Naive thymus-derived CD4-positive, alpha-beta T cell (primary cell): ENCODE results near the gene E4F1. TPM values are rescaled to one million over a fixed set of nuclear protein-coding genes. Genes with fewer than 3 reads are reported as not detected.

ENCODE experiments used
- ATAC-seq: fragments of 150-1000 bp; cut with Tn5 transposase; 2 replicates; pipeline ENCODE4 v1.10.0; 2021; ENCODE audit warnings: mild to moderate bottlenecking, moderate library complexity
- CTCF ChIA-PET: fragments of 350-600 bp; sonication (Branson Sonifier 250); formaldehyde crosslinking; loops from one replicate; lab custom pipeline; 2021; ENCODE audit warnings: antibody characterized with exemption; lab: Charles Lee
- POLR2A ChIA-PET: fragments of 350-600 bp; sonication (Branson Sonifier 250); formaldehyde crosslinking; loops from one replicate; lab custom pipeline; 2021; ENCODE audit warnings: antibody characterized with exemption, inconsistent platforms; lab: Charles Lee
- DNase-seq, 9 donors: peaks; one replicate each; pipeline versions ENCODE4 v3.0.0 to v3.0.0-alpha.2; 2020 to 2022; ENCODE audit warnings: mixed read lengths in 1 of 9
- H3K27ac ChIP-seq: one replicate; pipeline ENCODE4 v1.7.0; 2013; ENCODE audit warnings: mild to moderate bottlenecking, low read depth, low read length, moderate library complexity
- H3K27me3 ChIP-seq, 2 donors: one replicate each; pipeline ENCODE4 v1.7.0; 2013; ENCODE audit warnings: low read length in 2 of 2, mild to moderate bottlenecking in 2 of 2, moderate library complexity in 2 of 2; ENCODE audit not compliant: control insufficient read depth in 2 of 2, insufficient read depth in 2 of 2
- H3K36me3 ChIP-seq, 3 experiments: 1 replicate in 2 of 3; 2 replicates in 1 of 3; pipeline ENCODE4 v1.7.0; 2013; ENCODE audit warnings: low read length in 3 of 3, mild to moderate bottlenecking in 3 of 3, moderate library complexity in 1 of 3; ENCODE audit not compliant: insufficient read depth in 3 of 3, control insufficient read depth in 2 of 3
- H3K4me1 ChIP-seq, 2 donors: one replicate each; pipeline ENCODE4 v1.7.0; 2013; ENCODE audit warnings: low read length in 2 of 2, mild to moderate bottlenecking in 2 of 2, moderate library complexity in 1 of 2; ENCODE audit not compliant: control insufficient read depth in 2 of 2, insufficient read depth in 2 of 2
- H3K4me3 ChIP-seq: 2 replicates; pipeline ENCODE4 v1.7.0; 2013; ENCODE audit warnings: mild to moderate bottlenecking, low read length
- H3K9me3 ChIP-seq, 3 experiments: 1 replicate in 2 of 3; 2 replicates in 1 of 3; pipeline ENCODE4 v1.7.0; 2013; ENCODE audit warnings: low read length in 3 of 3; ENCODE audit not compliant: control insufficient read depth in 2 of 3
- H3K27ac Mint-ChIP-seq, 9 donors: one replicate each; pipeline ENCODE4 v1.8.0; 2020 to 2022; ENCODE audit warnings: mixed read lengths in 9 of 9, mild to moderate bottlenecking in 8 of 9, moderate library complexity in 5 of 9, inconsistent platforms in 2 of 9
- H3K27me3 Mint-ChIP-seq, 5 donors: one replicate each; pipeline ENCODE4 v1.8.0; 2021 to 2022; ENCODE audit warnings: mixed read lengths in 5 of 5, mild to moderate bottlenecking in 1 of 5
- H3K36me3 Mint-ChIP-seq, 5 donors: one replicate each; pipeline ENCODE4 v1.8.0; 2020 to 2022; ENCODE audit warnings: mixed read lengths in 5 of 5, mild to moderate bottlenecking in 3 of 5, inconsistent platforms in 1 of 5
- H3K4me1 Mint-ChIP-seq, 7 donors: one replicate each; pipeline ENCODE4 v1.8.0; 2020 to 2022; ENCODE audit warnings: mixed read lengths in 7 of 7, mild to moderate bottlenecking in 3 of 7, inconsistent platforms in 1 of 7
- H3K4me3 Mint-ChIP-seq, 10 donors: one replicate each; pipeline ENCODE4 v1.8.0; 2020 to 2022; ENCODE audit warnings: mild to moderate bottlenecking in 10 of 10, mixed read lengths in 10 of 10, moderate library complexity in 6 of 10, inconsistent platforms in 2 of 10
- H3K9me3 Mint-ChIP-seq, 11 donors: one replicate each; pipeline ENCODE4 v1.8.0; 2020 to 2022; ENCODE audit warnings: mixed read lengths in 11 of 11, mild to moderate bottlenecking in 4 of 11, inconsistent platforms in 1 of 11, moderate library complexity in 1 of 11
- intact Hi-C, 2 donors: fragments of 100-400 bp; cut with micrococcal nuclease; formaldehyde crosslinking; loops; one replicate each; pipeline ENCODE4 v1.15.1; 2023
- microRNA-seq: library from miRNA; unstranded; fragments of <30 nt; microRNA quantifications from one replicate; pipeline ENCODE4 v1.2.0, GENCODE V29; 2022; ENCODE audit warnings: borderline microRNAs expressed
- polyA plus RNA-seq, 2 donors: library from polyadenylated mRNA; unstranded; fragments of 300-500 nt; fragmentation: Illumina TruSeq; gene quantifications; one replicate each; pipeline ENCODE4 v1.2.3, GENCODE V29; 2021
- total RNA-seq, 6 experiments: library from RNA in 5 of 6; stranded (reverse) in 5 of 6; gene quantifications; 1 replicate in 5 of 6; 2 replicates in 1 of 6; pipeline ENCODE4 v1.2.3 and lab custom pipeline; 2021 to 2026

Gene E4F1
- total and polyA plus RNA-seq, 7 experiments from 2014 or later = 12.6 to 45.6 (median 33.6) TPM

DNA sequence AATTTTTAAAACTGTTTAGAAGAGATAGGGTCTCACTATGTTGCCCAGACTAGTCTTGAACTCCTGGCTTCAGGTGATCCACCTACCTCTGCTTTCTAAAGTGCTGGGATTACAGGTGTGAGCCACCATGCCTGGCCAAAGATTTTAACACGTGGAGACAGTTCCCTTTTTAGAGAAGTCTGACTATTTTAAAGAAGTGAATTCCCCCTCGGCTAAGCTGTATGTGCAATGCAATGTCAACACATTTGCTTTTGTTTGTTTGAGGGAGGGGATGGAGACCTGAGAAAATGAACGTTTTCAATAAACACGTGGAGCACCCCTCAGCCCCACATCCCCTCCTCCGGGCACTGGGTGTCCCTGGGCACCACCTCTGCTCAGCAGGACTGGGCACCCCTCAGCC, 58.9 kb downstream of the E4F1 start:
- POLR2A ChIA-PET = no interaction called here
- Mint-ChIP-seq H3K4me1 (peaks cover 0 to 4% (median 0%) of the 10 kb centered on the region in 7 donors), H3K9me3 (no peaks in the 10 kb centered on the region), H3K27me3 (no peaks in the 10 kb centered on the region), H3K4me3 (no peak overlapping the region), H3K27ac (no peak overlapping the region), H3K36me3 (peaks cover 0 to 5% (median 4%) of the 10 kb centered on the region in 5 donors)
- CTCF ChIA-PET = no interaction called here
- H3K27me3 ChIP-seq = no peaks in the 10 kb centered on the region
- H3K36me3 ChIP-seq = peaks cover 0 to 7% (median 0%) of the 10 kb centered on the region in 3 experiments
- ATAC-seq (no peak), DNase-seq (no peak)
- no peaks in the 10 kb centered on the region for H3K4me1 ChIP-seq
- intact Hi-C loops = no loop called here
- H3K4me3 ChIP-seq = no peak overlapping the region
- H3K27ac ChIP-seq = no peak overlapping the region
- H3K9me3 ChIP-seq = no peaks in the 10 kb centered on the region

DNA sequence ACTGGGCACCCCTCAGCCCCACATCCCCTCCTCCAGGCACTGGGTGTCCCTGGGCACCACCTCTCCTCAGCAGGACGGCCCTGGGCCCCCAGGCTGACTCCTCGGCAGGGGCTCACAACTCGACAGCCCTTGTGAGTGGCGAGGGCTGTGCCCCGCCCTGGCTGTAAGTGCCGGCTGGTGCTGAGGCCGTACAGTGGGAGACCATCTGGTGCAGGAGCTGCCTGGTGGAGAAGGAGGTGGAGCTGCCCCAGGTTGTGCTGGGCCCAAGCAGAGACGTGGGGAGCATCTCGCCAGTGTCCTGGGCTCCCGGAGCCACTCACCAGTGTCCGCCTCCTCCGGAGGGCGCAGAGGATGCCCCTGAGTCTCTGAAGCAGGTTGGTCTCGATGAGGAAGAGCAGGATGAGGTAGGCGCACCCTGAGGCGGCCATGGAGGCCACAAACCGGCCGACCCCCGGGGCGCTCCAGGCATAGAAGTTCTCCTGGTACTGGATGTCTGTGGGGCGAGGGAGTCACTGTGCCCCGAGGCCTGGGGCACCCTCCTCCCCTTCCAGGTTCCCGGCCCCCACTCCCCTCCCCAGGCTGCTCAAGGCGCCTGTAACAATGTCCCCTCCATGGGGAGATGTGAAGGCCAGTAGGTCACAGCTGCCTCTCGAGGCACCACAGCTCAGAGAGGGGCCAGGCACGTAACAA, 59.6 kb downstream of the E4F1 start:
- H3K36me3 Mint-ChIP-seq = peaks cover 0 to 5% (median 4%) of the 10 kb centered on the region in 5 donors
- Histone ChIP-seq H3K27me3 (no peaks in the 10 kb centered on the region), H3K36me3 (peaks cover 0 to 7% (median 0%) of the 10 kb centered on the region in 3 experiments), H3K4me3 (no peak overlapping the region), H3K27ac (no peak overlapping the region), H3K4me1 (no peaks in the 10 kb centered on the region), H3K9me3 (no peaks in the 10 kb centered on the region)
- H3K4me1 Mint-ChIP-seq = peaks cover 0 to 4% (median 0%) of the 10 kb centered on the region in 7 donors
- intact Hi-C loops = no loop called here
- CTCF ChIA-PET = no interaction called here
- ATAC-seq = no peak
- no peak overlapping the region for H3K27ac Mint-ChIP-seq
- POLR2A ChIA-PET = no interaction called here
- no peak overlapping the region for H3K4me3 Mint-ChIP-seq
- H3K9me3 Mint-ChIP-seq = no peaks in the 10 kb centered on the region
- H3K27me3 Mint-ChIP-seq = no peaks in the 10 kb centered on the region
- DNase-seq = no peak

DNA sequence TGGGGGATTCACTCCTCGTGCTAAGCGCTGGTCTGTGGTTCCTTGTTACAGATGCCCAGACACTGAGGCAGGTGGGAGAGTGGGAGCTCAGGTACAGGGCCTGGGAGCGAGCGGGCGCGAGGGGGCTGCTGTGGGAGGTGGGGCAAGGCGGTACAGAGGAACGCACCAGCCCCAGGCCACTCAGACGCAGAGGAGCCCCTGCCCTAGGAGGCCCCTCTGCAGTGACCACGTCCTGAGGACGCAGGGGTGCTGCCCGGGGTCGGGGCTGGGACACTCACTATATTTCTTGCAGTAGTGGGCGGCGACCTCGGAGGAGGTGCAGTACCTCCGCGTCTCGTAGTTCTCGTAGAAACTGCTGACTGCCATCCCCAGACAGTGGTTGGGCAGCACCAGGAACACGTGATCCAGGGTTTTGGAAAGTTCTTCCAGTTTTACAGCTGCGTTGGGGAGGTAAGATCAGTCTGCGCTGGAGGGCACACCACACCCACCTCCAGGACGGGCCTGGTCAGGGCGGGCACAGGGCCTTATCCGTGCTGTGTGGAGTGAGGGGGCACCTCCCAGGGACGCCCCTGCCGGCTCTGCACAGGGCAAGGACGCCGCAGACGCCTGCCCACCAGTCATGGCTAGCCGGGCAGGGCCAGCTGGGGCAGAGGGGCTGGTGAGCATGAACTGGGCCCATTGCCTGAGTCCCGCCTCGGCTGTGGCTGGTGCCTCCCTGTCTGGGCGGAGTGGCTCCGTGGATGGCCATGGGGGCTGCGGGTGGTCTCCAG, 60.8 kb downstream of the E4F1 start:
- Mint-ChIP-seq H3K4me3 (no peak overlapping the region), H3K36me3 (peaks cover 0 to 5% (median 4%) of the 10 kb centered on the region in 5 donors), H3K4me1 (peaks cover 0 to 4% (median 0%) of the 10 kb centered on the region in 7 donors), H3K9me3 (no peaks in the 10 kb centered on the region), H3K27ac (no peak overlapping the region), H3K27me3 (no peaks in the 10 kb centered on the region)
- CTCF ChIA-PET = no interaction called here
- H3K27ac ChIP-seq = no peak overlapping the region
- no peak overlapping the region for H3K4me3 ChIP-seq
- H3K27me3 ChIP-seq = no peaks in the 10 kb centered on the region
- intact Hi-C loops = no loop called here
- no peak for DNase-seq
- peaks cover 0 to 7% (median 0%) of the 10 kb centered on the region in 3 experiments for H3K36me3 ChIP-seq
- ATAC-seq = no peak
- H3K4me1 ChIP-seq = no peaks in the 10 kb centered on the region
- POLR2A ChIA-PET = no interaction called here
- H3K9me3 ChIP-seq = no peaks in the 10 kb centered on the region

DNA sequence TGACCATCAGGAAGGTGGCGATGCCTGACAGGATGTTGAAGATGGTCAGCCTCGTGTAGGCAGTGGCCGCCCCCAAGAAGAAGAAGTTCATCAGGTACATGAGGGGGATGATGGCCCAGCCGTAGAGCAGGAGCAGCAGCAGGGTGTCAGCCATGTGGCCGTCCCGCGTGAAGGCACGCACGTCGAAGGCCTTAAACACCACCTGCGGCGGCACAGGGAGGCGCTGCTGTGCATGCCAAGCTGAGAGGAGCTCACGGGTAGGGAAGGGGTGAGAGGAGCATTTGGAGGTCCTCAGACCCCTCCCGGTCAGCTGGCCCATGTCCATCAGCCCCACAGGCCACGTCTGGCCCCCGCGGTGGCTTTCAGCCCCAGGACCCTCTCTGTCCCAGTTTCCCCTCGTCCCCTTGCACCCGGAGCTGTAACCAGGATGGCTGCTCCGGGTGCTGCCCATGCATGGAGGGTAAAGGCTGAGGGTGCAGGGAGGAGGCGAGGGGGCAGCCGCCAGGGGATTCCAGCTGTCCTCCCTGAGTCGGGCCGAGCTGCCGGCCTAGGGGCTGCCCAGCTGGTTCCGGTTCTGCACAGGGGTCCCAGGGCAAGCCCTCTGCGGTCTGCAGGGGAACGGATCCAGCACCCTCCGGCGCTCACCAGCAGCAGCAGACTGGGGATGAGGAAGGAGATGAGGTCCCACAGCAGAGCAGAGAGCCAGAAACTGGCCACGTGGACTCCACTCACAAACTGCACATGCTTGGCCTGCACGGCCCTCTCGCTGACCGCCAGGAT, 61.6 kb downstream of the E4F1 start:
- H3K27me3 ChIP-seq = no peaks in the 10 kb centered on the region
- H3K9me3 ChIP-seq = no peaks in the 10 kb centered on the region
- H3K27me3 Mint-ChIP-seq = no peaks in the 10 kb centered on the region
- H3K4me3 ChIP-seq = no peak overlapping the region
- no peak overlapping the region for H3K27ac Mint-ChIP-seq
- ATAC-seq = no peak
- no peak overlapping the region for H3K4me3 Mint-ChIP-seq
- peaks cover 0 to 4% (median 0%) of the 10 kb centered on the region in 7 donors for H3K4me1 Mint-ChIP-seq
- intact Hi-C loops = no loop called here
- H3K27ac ChIP-seq = no peak overlapping the region
- POLR2A ChIA-PET = no interaction called here
- CTCF ChIA-PET = no interaction called here
- DNase-seq = no peak
- peaks cover 0 to 9% (median 4%) of the 10 kb centered on the region in 5 donors for H3K36me3 Mint-ChIP-seq
- peaks cover 0 to 7% (median 0%) of the 10 kb centered on the region in 3 experiments for H3K36me3 ChIP-seq
- no peaks in the 10 kb centered on the region for H3K9me3 Mint-ChIP-seq
- no peaks in the 10 kb centered on the region for H3K4me1 ChIP-seq

Small RNAs within 50 kb of the gene (microRNA-seq; reads per million reads assigned to microRNA genes)
- not detected for gene MIR3677
- not detected for gene MIR4717

Other genes starting within 250 kb of the E4F1 start
- gene NOXO1, start 242.1 kb upstream of the E4F1 start, total RNA-seq = 1 to 10 TPM in 1 of 5 experiments, under 1 TPM in 4; 0.24 to 1.3 (median 0.79) TPM
- under 1 TPM; 0.17 to 0.29 TPM for gene NOXO1, start 242.1 kb upstream of the E4F1 start, polyA plus RNA-seq
- gene GFER, start 239.4 kb upstream of the E4F1 start, total RNA-seq = 10 to 100 TPM; 14.0 to 28.2 (median 18.1) TPM
- 10 to 100 TPM; 19.6 to 30.8 TPM for gene GFER, start 239.4 kb upstream of the E4F1 start, polyA plus RNA-seq
- gene SYNGR3, start 233.6 kb upstream of the E4F1 start, total RNA-seq = 1 to 10 TPM in 2 of 5 experiments, under 1 TPM in 3; 0.49 to 8.8 (median 0.80) TPM
- gene SYNGR3, start 233.6 kb upstream of the E4F1 start, polyA plus RNA-seq = 1 to 10 TPM in 1 of 2 donors, under 1 TPM in 1; 0.92 to 1.6 TPM
- 10 to 100 TPM; 44.3 to 63.2 (median 49.8) TPM for gene ZNF598, start 213.8 kb upstream of the E4F1 start, total RNA-seq
- gene ZNF598, start 213.8 kb upstream of the E4F1 start, polyA plus RNA-seq = 1 to 10 TPM; 1.9 to 9.4 TPM
- 1 to 10 TPM in 1 of 5 experiments, under 1 TPM in 1, not detected in 3; 0.53 to 1.7 TPM for gene NPW, start 203.8 kb upstream of the E4F1 start, total RNA-seq
- gene NPW, start 203.8 kb upstream of the E4F1 start, polyA plus RNA-seq = not detected
- gene NHERF2, start 196.7 kb upstream of the E4F1 start, total RNA-seq = 1 to 10 TPM; 2.5 to 3.8 (median 3.6) TPM
- under 1 TPM; 0.33 to 0.56 TPM for gene NHERF2, start 196.7 kb upstream of the E4F1 start, polyA plus RNA-seq
- 10 to 100 TPM in 1 of 5 experiments, 1 to 10 TPM in 4; 4.4 to 27.0 (median 7.5) TPM for gene NTHL1, start 175.8 kb upstream of the E4F1 start, total RNA-seq
- gene NTHL1, start 175.8 kb upstream of the E4F1 start, polyA plus RNA-seq = 10 to 100 TPM; 16.3 to 17.5 TPM
- gene TSC2, start 175.6 kb upstream of the E4F1 start, total RNA-seq = 100 to 1,000 TPM; 126 to 155 (median 147) TPM
- gene TSC2, start 175.6 kb upstream of the E4F1 start, polyA plus RNA-seq = 10 to 100 TPM; 27.5 to 53.6 TPM
- 100 to 1,000 TPM in 2 of 5 experiments, 10 to 100 TPM in 3; 82.8 to 153 (median 98.3) TPM for gene PKD1, start 87.7 kb upstream of the E4F1 start, total RNA-seq
- gene PKD1, start 87.7 kb upstream of the E4F1 start, polyA plus RNA-seq = 1 to 10 TPM; 4.9 to 9.8 TPM
- under 1 TPM in 1 of 5 experiments, not detected in 4; 0.86 TPM for gene RAB26, start 75.0 kb upstream of the E4F1 start, total RNA-seq
- under 1 TPM; 0.29 to 0.66 TPM for gene RAB26, start 75.0 kb upstream of the E4F1 start, polyA plus RNA-seq
- gene TRAF7, start 67.8 kb upstream of the E4F1 start, total RNA-seq = 10 to 100 TPM; 30.0 to 58.3 (median 36.7) TPM
- 1 to 10 TPM; 4.8 to 6.8 TPM for gene TRAF7, start 67.8 kb upstream of the E4F1 start, polyA plus RNA-seq
- gene CASKIN1, start 27.0 kb upstream of the E4F1 start, total RNA-seq = under 1 TPM in 1 of 5 experiments, not detected in 4; 0.19 TPM
- not detected for gene CASKIN1, start 27.0 kb upstream of the E4F1 start, polyA plus RNA-seq
- 10 to 100 TPM; 25.1 to 41.2 (median 35.5) TPM for gene MLST8, start 18.1 kb upstream of the E4F1 start, total RNA-seq
- 10 to 100 TPM; 20.7 to 36.4 TPM for gene MLST8, start 18.1 kb upstream of the E4F1 start, polyA plus RNA-seq
- gene BRICD5, start 12.7 kb upstream of the E4F1 start, total RNA-seq = 10 to 100 TPM in 4 of 5 experiments, 1 to 10 TPM in 1; 5.7 to 44.3 (median 16.0) TPM
- under 1 TPM in 1 of 2 donors, not detected in 1; 0.22 TPM for gene BRICD5, start 12.7 kb upstream of the E4F1 start, polyA plus RNA-seq
- 10 to 100 TPM in 3 of 5 experiments, 1 to 10 TPM in 2; 7.7 to 26.5 (median 20.4) TPM for gene PGP, start 8.8 kb upstream of the E4F1 start, total RNA-seq
- gene PGP, start 8.8 kb upstream of the E4F1 start, polyA plus RNA-seq = 10 to 100 TPM in 1 of 2 donors, 1 to 10 TPM in 1; 6.0 to 12.9 TPM
- 1 to 10 TPM in 3 of 5 experiments, under 1 TPM in 2; 0.34 to 3.8 (median 2.2) TPM for gene DNASE1L2, start 12.9 kb downstream of the E4F1 start, total RNA-seq
- not detected for gene DNASE1L2, start 12.9 kb downstream of the E4F1 start, polyA plus RNA-seq
- 10 to 100 TPM; 19.9 to 29.3 (median 26.8) TPM for gene ECI1, start 28.0 kb downstream of the E4F1 start, total RNA-seq
- 10 to 100 TPM; 39.9 to 44.2 TPM for gene ECI1, start 28.0 kb downstream of the E4F1 start, polyA plus RNA-seq
- 100 to 1,000 TPM; 136 to 250 (median 220) TPM for gene RNPS1, start 44.5 kb downstream of the E4F1 start, total RNA-seq
- gene RNPS1, start 44.5 kb downstream of the E4F1 start, polyA plus RNA-seq = 100 to 1,000 TPM; 199 to 293 TPM
- 10 to 100 TPM in 1 of 5 experiments, 1 to 10 TPM in 4; 7.0 to 10.0 (median 8.1) TPM for gene ABCA3, start 117.1 kb downstream of the E4F1 start, total RNA-seq
- 1 to 10 TPM; 1.7 to 1.8 TPM for gene ABCA3, start 117.1 kb downstream of the E4F1 start, polyA plus RNA-seq
- gene CCNF, start 205.9 kb downstream of the E4F1 start, total RNA-seq = 10 to 100 TPM in 1 of 5 experiments, 1 to 10 TPM in 4; 2.6 to 50.1 (median 3.4) TPM
- gene CCNF, start 205.9 kb downstream of the E4F1 start, polyA plus RNA-seq = 1 to 10 TPM in 1 of 2 donors, under 1 TPM in 1; 0.41 to 5.9 TPM
- gene TEDC2, start 236.5 kb downstream of the E4F1 start, total RNA-seq = 10 to 100 TPM in 1 of 5 experiments, 1 to 10 TPM in 1, under 1 TPM in 2, not detected in 1; 0.32 to 16.7 (median 0.71) TPM
- gene TEDC2, start 236.5 kb downstream of the E4F1 start, polyA plus RNA-seq = under 1 TPM; 0.39 to 0.84 TPM
- gene NTN3, start 247.7 kb downstream of the E4F1 start, total RNA-seq = not detected
- gene NTN3, start 247.7 kb downstream of the E4F1 start, polyA plus RNA-seq = not detected